Heart right ventricle (tissue), 16 donors: ENCODE measurements around the gene WDR87. TPM values are rescaled to one million over a fixed set of nuclear protein-coding genes. Genes with fewer than 3 reads are reported as not detected.

Source experiments
- ATAC-seq, 8 donors: fragments of 200-7000 bp; cut with Tn5 transposase; one replicate each; pipeline ENCODE4 v1.9.1; 2020; ENCODE audit warnings: mild to moderate bottlenecking in 8 of 8, moderate library complexity in 8 of 8, moderate number of reproducible peaks in 1 of 8
- DNase-seq, 2 donors: peaks; one replicate each; pipeline ENCODE4 v3.0.0-alpha.2; 2020
- H3K27ac ChIP-seq, 10 donors: fragments of 200-600 bp; sonication (generic) in 2 of 10; one replicate each; pipeline versions ENCODE4 v1.5.0 to v1.8.0; 2020 to 2022; ENCODE audit warnings: mild to moderate bottlenecking in 3 of 10
- H3K27me3 ChIP-seq, 7 donors: fragments of 200-600 bp; one replicate each; pipeline ENCODE4 v1.8.0; 2021 to 2022; ENCODE audit warnings: mild to moderate bottlenecking in 2 of 7
- H3K36me3 ChIP-seq, 9 donors: fragments of 200-600 bp; sonication (generic) in 1 of 9; one replicate each; pipeline versions ENCODE4 v1.5.0 to v1.8.0; 2020 to 2022; ENCODE audit warnings: mild to moderate bottlenecking in 2 of 9
- H3K4me1 ChIP-seq, 9 donors: fragments of 200-600 bp; sonication (generic) in 1 of 9; one replicate each; pipeline versions ENCODE4 v1.5.0 to v1.8.0; 2020 to 2022; ENCODE audit warnings: mild to moderate bottlenecking in 4 of 9
- H3K4me3 ChIP-seq, 10 donors: fragments of 200-600 bp; sonication (generic) in 2 of 10; one replicate each; pipeline versions ENCODE4 v1.5.0 to v1.8.0; 2020 to 2022; ENCODE audit warnings: mild to moderate bottlenecking in 7 of 10, moderate library complexity in 2 of 10
- H3K9me3 ChIP-seq, 11 donors: fragments of 200-600 bp in 10 of 11; sonication (generic) in 2 of 11; one replicate each; pipeline versions ENCODE4 v1.5.0 to v1.8.0; 2013 to 2022; ENCODE audit warnings: mild to moderate bottlenecking in 2 of 11, control low read depth in 1 of 11, moderate library complexity in 1 of 11
- WGBS, 2 donors: extraction: QIAGEN DNeasy Blood & Tissue Kit; methylation state at CpG; one replicate each; pipeline ENCODE4 v1.1.7; 2013; ENCODE audit warnings: inconsistent platforms in 1 of 2; 5-methylcytosine and 5-hydroxymethylcytosine counted together
- intact Hi-C, 10 donors: fragments of 100-400 bp; cut with DNase I; formaldehyde crosslinking; loops; one replicate each; pipeline versions ENCODE4 v1.11.1 to v1.14.2; 2022
- polyA plus RNA-seq, 2 donors: library from polyadenylated mRNA; stranded (reverse); fragments of 200-250 nt; gene quantifications; one replicate each; pipeline ENCODE4 v1.2.3, GENCODE V29; 2013
- total RNA-seq, 10 donors: library from RNA; stranded (reverse); fragmentation: NEBNext Ultra II Directional in 3 of 10; extraction: Animal tissue kit (Norgen Biotek cat#: 25700) in 3 of 10; gene quantifications; one replicate each; pipeline versions ENCODE4 v1.2.1 to v1.2.4, GENCODE V29; 2021 to 2023
- TF ChIP-seq, protein P1 (sequence below), 9 donors: fragments of 200-600 bp; sonication (generic) in 2 of 9; IDR thresholded peaks; one replicate each; pipeline versions ENCODE4 v1.5.0 to v1.8.0; 2021 to 2022; ENCODE audit warnings: antibody characterized with exemption in 9 of 9, mild to moderate bottlenecking in 5 of 9, moderate library complexity in 1 of 9
- donor health status: Arrhythmogenic right ventricular cardiomyopathy.
- donor health status: ischemic (EF 13 %, LVEDD 7.1; RV severe dilation, severe dysfunction).
- donor health status: healthy with polysubstance abuse.
- donor health status: DM: no; HTN: yes; CAD: no.
- donor health status: DM: no; HTN: no; CAD: no.
- donor health status: ischemic (EF 25% LVEDD 6.9; RV normal size, moderate dysfunction).
- donor health status: ischemic (EF 25% LVEDD 5.7; RV mildly dilated, moderate dysfunction).
- donor health status: healthy.
- donor health status: DM: yes; HTN: yes; CAD: no.
- donor health status: Ischemic cardiomyopathy.
- donor health status: ischemic (EF 35%, LVEDD 5.7; RV mildly dilated, moderate dysfunction).
- donor health status: nonischemic (EF 11% LVEDD 7.7; RV severe dilation, severe dysfunction).
- donor health status: DM: yes; HTN: yes; CAD: no.
- donor health status: PGD.
- donor health status: ischemic (EF 29% LVEDD 5.4; RV normal size, mild dysfunction).
- donor health status: nonischemic (EF 23%, LVEDD 6.1; RV moderate dilation, normal function).

Gene WDR87
- total and polyA plus RNA-seq, 12 donors = 0.04 TPM; not detected in 11

DNA sequence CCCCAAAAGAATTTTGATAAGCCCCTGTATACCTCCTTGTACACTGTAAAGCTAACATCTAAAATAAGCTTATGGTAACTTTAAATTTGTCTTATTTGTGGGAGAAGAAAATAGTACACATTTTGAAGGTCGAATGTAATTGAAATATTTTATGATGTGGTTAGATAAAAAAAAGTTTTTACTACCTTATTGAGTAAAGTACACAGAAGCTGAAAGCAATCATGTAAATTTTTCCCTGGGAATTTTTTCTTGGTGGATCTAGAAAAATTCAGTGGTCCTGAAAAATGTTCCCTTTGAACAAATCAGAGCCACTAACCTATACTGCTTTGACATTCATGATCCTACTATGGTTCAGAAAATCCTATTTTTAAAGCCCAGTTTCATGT, 47.5 kb upstream of the WDR87 start:
- intact Hi-C loops = no loop called here
- Histone ChIP-seq H3K36me3 (no peaks in the 10 kb centered on the region), H3K4me1 (peaks cover 0 to 9% (median 0%) of the 10 kb centered on the region in 9 donors), H3K27me3 (no peaks in the 10 kb centered on the region), H3K27ac (no peak overlapping the region), H3K4me3 (no peak overlapping the region), H3K9me3 (peaks cover 0 to 8% (median 0%) of the 10 kb centered on the region in 11 donors)
- ATAC-seq (no peak), DNase-seq (no peak)
- 83 to 87% methylated on average over 1 of the region's 1 CpG for WGBS, 2 donors
- TF ChIP-seq, protein P1, sequence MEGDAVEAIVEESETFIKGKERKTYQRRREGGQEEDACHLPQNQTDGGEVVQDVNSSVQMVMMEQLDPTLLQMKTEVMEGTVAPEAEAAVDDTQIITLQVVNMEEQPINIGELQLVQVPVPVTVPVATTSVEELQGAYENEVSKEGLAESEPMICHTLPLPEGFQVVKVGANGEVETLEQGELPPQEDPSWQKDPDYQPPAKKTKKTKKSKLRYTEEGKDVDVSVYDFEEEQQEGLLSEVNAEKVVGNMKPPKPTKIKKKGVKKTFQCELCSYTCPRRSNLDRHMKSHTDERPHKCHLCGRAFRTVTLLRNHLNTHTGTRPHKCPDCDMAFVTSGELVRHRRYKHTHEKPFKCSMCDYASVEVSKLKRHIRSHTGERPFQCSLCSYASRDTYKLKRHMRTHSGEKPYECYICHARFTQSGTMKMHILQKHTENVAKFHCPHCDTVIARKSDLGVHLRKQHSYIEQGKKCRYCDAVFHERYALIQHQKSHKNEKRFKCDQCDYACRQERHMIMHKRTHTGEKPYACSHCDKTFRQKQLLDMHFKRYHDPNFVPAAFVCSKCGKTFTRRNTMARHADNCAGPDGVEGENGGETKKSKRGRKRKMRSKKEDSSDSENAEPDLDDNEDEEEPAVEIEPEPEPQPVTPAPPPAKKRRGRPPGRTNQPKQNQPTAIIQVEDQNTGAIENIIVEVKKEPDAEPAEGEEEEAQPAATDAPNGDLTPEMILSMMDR (IDR thresholded peaks at IDR 0.05) = no peak

DNA sequence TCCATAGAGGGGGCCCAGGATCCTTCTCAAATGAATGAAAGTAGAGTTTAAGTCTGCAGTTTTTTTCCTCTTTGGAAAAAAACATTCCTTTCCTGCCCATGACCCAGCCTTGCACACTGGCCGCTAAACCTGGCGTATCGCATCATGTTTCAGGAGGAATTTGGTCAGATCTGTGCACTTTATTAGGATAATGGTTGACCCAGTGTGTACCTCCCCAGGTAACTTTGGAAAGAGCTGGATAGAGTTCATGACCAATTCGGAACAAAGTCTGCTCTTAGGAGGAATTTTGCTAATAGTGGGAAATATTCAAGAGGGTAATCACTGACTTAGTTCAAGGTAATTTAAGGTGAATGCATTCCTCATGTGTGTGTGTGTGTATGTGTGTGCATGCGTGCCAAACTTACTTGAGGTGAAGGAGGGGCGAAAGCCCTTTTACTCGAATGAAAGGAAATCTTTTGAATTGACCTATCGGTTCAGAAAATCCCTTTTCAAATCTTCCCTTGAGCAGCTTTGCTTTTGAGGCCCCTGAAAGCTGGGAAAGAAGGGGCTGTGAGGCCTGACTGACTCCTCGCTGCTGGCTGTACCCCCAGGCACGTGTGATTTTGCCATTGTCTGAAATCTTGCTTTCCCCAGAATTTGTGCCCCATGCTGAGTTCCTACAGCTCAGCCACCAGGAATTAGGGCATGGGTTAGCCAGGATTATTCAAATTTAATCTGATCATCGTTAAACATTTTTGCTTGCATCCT, 47.0 kb upstream of the WDR87 start:
- TF ChIP-seq, protein P1 (IDR thresholded peaks at IDR 0.05) = no peak
- DNase-seq (no peak), ATAC-seq (no peak)
- intact Hi-C loops = no loop called here
- WGBS, 2 donors = 85 to 86% methylated on average over 11 of the region's 11 CpGs
- Histone ChIP-seq H3K27ac (no peak overlapping the region), H3K4me1 (peaks cover 0 to 9% (median 0%) of the 10 kb centered on the region in 9 donors), H3K36me3 (no peaks in the 10 kb centered on the region), H3K27me3 (no peaks in the 10 kb centered on the region), H3K9me3 (peaks cover 0 to 6% (median 0%) of the 10 kb centered on the region in 11 donors), H3K4me3 (no peak overlapping the region)

DNA sequence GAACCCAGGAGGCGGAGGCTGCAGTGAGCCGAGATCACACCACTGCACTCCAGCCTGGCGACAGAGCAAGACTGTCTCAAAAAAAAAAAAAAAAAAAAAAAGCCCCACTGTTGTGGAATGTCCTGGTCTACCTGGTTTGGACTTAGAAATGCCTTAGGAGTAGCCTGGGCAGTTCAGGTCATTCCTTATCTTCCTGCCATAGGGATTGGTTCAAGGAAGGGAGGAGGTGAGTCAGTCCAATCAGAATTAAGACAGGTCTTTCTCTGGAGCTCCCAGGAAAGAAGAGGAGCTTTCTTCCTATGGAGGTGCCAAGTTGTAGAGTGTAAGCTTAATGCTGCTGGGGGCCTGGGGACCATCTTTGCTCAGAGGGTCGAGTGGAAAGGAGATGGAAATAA, 45.4 kb upstream of the WDR87 start:
- ATAC-seq = no peak
- no peaks in the 10 kb centered on the region for H3K36me3 ChIP-seq
- peaks cover 0 to 9% (median 0%) of the 10 kb centered on the region in 9 donors for H3K4me1 ChIP-seq
- no peaks in the 10 kb centered on the region for H3K27me3 ChIP-seq
- DNase-seq = no peak
- TF ChIP-seq, protein P1 (IDR thresholded peaks at IDR 0.05) = no peak
- no peak overlapping the region for H3K27ac ChIP-seq
- no peaks in the 10 kb centered on the region for H3K9me3 ChIP-seq
- intact Hi-C loops = no loop called here
- no peak overlapping the region for H3K4me3 ChIP-seq
- 87 to 89% methylated on average over 4 of the region's 4 CpGs for WGBS, 2 donors

DNA sequence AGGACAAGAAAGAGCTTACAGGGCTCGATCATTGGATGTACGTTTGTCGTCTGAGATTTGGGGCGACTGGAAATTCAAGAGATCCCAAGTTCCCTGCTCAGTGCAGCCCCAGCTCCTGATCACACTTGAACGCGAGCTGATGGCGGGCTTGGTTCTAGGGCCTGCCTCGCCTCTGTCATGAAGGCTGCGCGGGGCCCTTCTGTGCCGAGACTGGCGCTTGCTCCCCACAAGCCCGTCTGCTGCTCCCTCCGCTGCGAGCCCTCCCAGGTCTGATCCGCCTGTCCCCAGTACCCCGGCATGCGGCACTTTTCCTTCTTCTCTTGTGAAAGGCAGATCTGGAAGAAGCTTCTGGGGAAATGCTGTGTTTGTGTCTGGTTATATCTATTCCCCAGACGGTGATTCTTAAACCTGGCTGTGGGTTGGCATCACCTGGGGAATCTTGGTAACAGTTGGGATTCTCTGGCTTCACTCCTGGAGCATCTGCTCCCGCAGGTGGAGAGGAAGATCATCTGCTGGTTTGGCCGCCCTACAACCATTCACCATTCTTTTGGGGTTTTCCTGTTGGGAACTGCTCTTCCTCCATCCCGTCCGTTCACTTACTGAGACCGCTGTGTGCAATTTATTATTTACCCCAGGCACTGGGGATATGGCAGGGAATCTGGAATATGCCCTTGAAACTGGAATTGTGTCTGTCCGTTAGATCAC, 44.2 kb upstream of the WDR87 start:
- Histone ChIP-seq H3K4me1 (peaks cover 0 to 9% (median 0%) of the 10 kb centered on the region in 9 donors), H3K9me3 (no peaks in the 10 kb centered on the region), H3K36me3 (no peaks in the 10 kb centered on the region), H3K27me3 (no peaks in the 10 kb centered on the region), H3K27ac (peak overlapping the region in 1 of 10 donors; percentile 36), H3K4me3 (no peak overlapping the region)
- TF ChIP-seq, protein P1 (IDR thresholded peaks at IDR 0.05) = no peak
- intact Hi-C loops = no loop called here
- ATAC-seq (no peak), DNase-seq (no peak)
- 87 to 88% methylated on average over 25 of the region's 25 CpGs for WGBS, 2 donors
